OCI-LY7 (cell line): ENCODE measurements around the gene AHCYL1.

ENCODE experiments used
- EZH2phosphoT487 ChIP-seq: fragments of 200-600 bp; sonication (generic); IDR thresholded peaks from 2 replicates; pipeline ENCODE4 v1.6.1; 2018; ENCODE audit warnings: low read depth, borderline replicate concordance, mild to moderate bottlenecking, mixed run types, antibody characterized with exemption, low read length, moderate library complexity, mixed read lengths
- TF ChIP-seq, protein P1 (sequence below): fragments of 200-600 bp; sonication (generic); conservative IDR thresholded peaks from 2 replicates; pipeline ENCODE4 v1.5.1; 2014; ENCODE audit warnings: mild to moderate bottlenecking, antibody characterized with exemption, low read length, moderate library complexity, mixed read lengths

- TF ChIP-seq, protein P1, sequence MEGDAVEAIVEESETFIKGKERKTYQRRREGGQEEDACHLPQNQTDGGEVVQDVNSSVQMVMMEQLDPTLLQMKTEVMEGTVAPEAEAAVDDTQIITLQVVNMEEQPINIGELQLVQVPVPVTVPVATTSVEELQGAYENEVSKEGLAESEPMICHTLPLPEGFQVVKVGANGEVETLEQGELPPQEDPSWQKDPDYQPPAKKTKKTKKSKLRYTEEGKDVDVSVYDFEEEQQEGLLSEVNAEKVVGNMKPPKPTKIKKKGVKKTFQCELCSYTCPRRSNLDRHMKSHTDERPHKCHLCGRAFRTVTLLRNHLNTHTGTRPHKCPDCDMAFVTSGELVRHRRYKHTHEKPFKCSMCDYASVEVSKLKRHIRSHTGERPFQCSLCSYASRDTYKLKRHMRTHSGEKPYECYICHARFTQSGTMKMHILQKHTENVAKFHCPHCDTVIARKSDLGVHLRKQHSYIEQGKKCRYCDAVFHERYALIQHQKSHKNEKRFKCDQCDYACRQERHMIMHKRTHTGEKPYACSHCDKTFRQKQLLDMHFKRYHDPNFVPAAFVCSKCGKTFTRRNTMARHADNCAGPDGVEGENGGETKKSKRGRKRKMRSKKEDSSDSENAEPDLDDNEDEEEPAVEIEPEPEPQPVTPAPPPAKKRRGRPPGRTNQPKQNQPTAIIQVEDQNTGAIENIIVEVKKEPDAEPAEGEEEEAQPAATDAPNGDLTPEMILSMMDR = no peak
- no peak for TF ChIP-seq EZH2phosphoT487
Observed at GRCh38 chr1:110008971-110009565, 24.5 kb downstream of the AHCYL1 start.
